Fibroblast of mammary gland (primary cell): ENCODE data around the gene MAP7D3.
"Not testable (repeated sequence)": the region's sequence is repeated elsewhere in the genome, so short reads cannot be mapped to it uniquely, and the experiment has no call there.

Source experiments
- DNase-seq: peaks from one replicate; pipeline ENCODE4 v3.0.0-alpha.2; 2010; ENCODE audit warnings: low read depth
- H3K4me3 ChIP-seq: 2 replicates; pipeline ENCODE4 v1.5.1; 2011; ENCODE audit warnings: low read depth, mild to moderate bottlenecking, low read length, moderate library complexity; ENCODE audit not compliant: control insufficient read depth
- CTCF ChIP-seq: conservative IDR thresholded peaks from 2 replicates; pipeline ENCODE4 v1.5.1; 2011; ENCODE audit warnings: low read depth, low read length, inconsistent platforms; ENCODE audit not compliant: control insufficient read depth, insufficient read depth

MAP7D3 gene

DNA sequence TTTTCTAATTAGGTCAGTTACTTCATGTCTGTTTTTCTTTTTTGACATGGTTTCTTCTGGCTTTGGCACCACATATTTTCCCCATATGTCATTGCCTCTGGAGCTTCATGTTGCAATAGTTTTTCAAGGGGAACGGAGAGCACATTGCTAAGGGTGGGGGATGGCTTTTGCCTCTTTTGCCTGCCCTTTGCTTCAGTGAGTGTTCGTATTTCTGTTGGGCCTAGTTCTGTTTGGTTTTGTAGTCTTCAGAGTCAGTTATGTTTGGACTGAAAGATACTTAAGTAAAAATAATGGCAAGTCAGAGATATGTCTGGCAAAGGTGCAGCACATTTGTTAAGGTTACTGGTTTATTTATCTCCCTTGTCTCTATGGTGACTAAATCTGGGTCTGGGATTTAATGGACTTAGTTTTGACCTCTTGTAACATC lies 74.8 kb downstream of the MAP7D3 start:
- DNase-seq, result peak; percentile 91
- TF ChIP-seq CTCF, result no peak
- no peak overlapping the region for H3K4me3 ChIP-seq

GRCh38 chrX:136171420-136171819 lies 79.8 kb downstream of the MAP7D3 start:
- no peak for TF ChIP-seq CTCF
- no peak overlapping the region for H3K4me3 ChIP-seq

GRCh38 chrX:136170139-136170800 lies 80.9 kb downstream of the MAP7D3 start:
- TF ChIP-seq CTCF, result peak; percentile 42
- no peak overlapping the region for H3K4me3 ChIP-seq
- peak; percentile 59 for DNase-seq

More at GRCh38 chrX:136171420-136171819, 79.8 kb downstream of the MAP7D3 start:
- DNase-seq, result no peak

GRCh38 chrX:136168929-136169735 lies 82.1 kb downstream of the MAP7D3 start:
- no peak for TF ChIP-seq CTCF
- DNase-seq, result peak; percentile 94

GRCh38 chrX:136167989-136168388 lies 83.2 kb downstream of the MAP7D3 start:
- not testable (repeated sequence) for H3K4me3 ChIP-seq, DNase-seq

More at GRCh38 chrX:136168929-136169735, 82.1 kb downstream of the MAP7D3 start:
- H3K4me3 ChIP-seq, result no peak overlapping the region

DNA sequence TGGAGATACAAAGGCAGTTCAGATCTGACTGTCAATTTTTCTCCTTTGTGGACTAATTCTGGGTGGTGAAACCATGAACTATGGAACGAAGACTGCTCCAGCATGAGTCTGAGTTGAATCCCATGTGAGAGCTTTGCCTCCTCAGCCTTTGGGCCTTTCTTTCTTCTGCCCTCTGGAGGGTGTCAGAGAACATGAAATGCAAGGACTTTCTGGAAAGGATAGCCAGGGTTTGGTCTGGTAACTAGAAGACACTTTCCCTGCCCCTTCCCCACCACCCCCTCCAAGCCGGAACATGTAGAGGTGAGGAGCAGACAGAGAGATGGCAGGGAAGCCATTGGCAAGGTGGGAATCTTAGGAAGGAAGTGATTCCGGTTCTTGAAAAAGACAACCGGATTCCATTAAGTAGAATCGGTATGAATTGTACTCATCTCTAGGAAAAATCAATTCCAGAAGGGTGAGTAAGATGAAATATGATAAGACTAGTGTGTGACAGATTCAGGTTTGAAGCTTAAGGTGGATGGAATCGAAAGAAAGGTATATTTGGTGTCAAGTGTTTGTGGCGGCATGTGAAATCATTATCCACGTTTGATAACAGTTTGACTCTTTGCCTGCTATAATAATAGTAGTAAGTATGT lies 84.9 kb downstream of the MAP7D3 start:
- DNase-seq, result peak; percentile 61
- peak; percentile 52 for TF ChIP-seq CTCF
- no peak overlapping the region for H3K4me3 ChIP-seq

- TF ChIP-seq CTCF, result no peak
- DNase-seq, result no peak
Observed at GRCh38 chrX:136165406-136165805, 85.8 kb downstream of the MAP7D3 start.

More at GRCh38 chrX:136165406-136165805, 85.8 kb downstream of the MAP7D3 start:
- H3K4me3 ChIP-seq, result no peak overlapping the region
